K562 (cell line): ENCODE measurements around the gene FES. TPM values are rescaled to one million over a fixed set of nuclear protein-coding genes. Genes with fewer than 3 reads are reported as not detected.

Experiments
- NR2F6 ChIP-seq: fragments of 450-650 bp; formaldehyde crosslinking; IDR thresholded peaks from 2 replicates; pipeline ENCODE4 v1.4.0; 2020; ENCODE audit warnings: mild to moderate bottlenecking
- PURB ChIP-seq: sonication (generic); formaldehyde crosslinking; IDR thresholded peaks from 2 replicates; pipeline ENCODE4 v1.9.0; 2021; ENCODE audit warnings: low read depth, mild to moderate bottlenecking, missing genetic modification reagents
- RBM17 ChIP-seq: fragments of 200-400 bp; formaldehyde crosslinking; IDR thresholded peaks from 2 replicates; pipeline ENCODE4 v1.6.1; 2017; ENCODE audit warnings: low read depth, mild to moderate bottlenecking, low read length, borderline replicate concordance
- U2AF1 ChIP-seq: fragments of 200-400 bp; formaldehyde crosslinking; optimal IDR thresholded peaks from 2 replicates; pipeline ENCODE3; 2017; ENCODE audit warnings: mild to moderate bottlenecking, low read depth, low read length, moderate library complexity
- polyA plus RNA-seq, 8 experiments: library from polyadenylated mRNA; depleted of rRNA in 4 of 8; stranded (reverse) in 5 of 8; unstranded in 3 of 8; fragments of >200 nt; fragmentation: Nextera tagmentation in 2 of 8; fragmentation: Illumina TruSeq in 1 of 8; extraction: Ambion mirVana in 2 of 8; extraction: Trizol in 1 of 8; gene quantifications; 2 replicates each; pipeline versions ENCODE4 v1.2.1 to v1.2.3, GENCODE V29; 2011 to 2014; ENCODE audit warnings: inconsistent platforms in 1 of 8, missing spikeins in 1 of 8
- total RNA-seq, 7 experiments: library from RNA; depleted of rRNA in 6 of 7; stranded (reverse); fragments of >200 nt in 6 of 7; fragmentation: Illumina TruSeq in 2 of 7; extraction: Trizol in 2 of 7; gene quantifications; 2 replicates each; pipeline versions ENCODE4 v1.2.1 to v1.2.3, GENCODE V29; 2011 to 2021; ENCODE audit warnings: low replicate concordance in 1 of 7
- TF ChIP-seq, protein P1 (sequence below): sonication (generic); formaldehyde crosslinking; IDR thresholded peaks from 2 replicates; pipeline ENCODE4 v1.8.1; 2022; ENCODE audit warnings: missing genetic modification reagents
- TF ChIP-seq, protein P2 (sequence below): fragments of 250-450 bp; sonication (Bioruptor Pico); IDR thresholded peaks from 2 replicates; pipeline ENCODE4 v1.8.0; 2022; ENCODE audit warnings: inconsistent platforms
- TF ChIP-seq, protein P3 (sequence below): fragments of 150-350 bp; conservative IDR thresholded peaks from 2 replicates; pipeline ENCODE4 v1.6.1; 2014; ENCODE audit warnings: low read length
- TF ChIP-seq, protein P4 (sequence below): fragments of 450-650 bp; IDR thresholded peaks from 2 replicates; pipeline ENCODE4 v1.7.1; 2018; ENCODE audit warnings: mild to moderate bottlenecking, low read depth; ENCODE audit not compliant: partially characterized antibody
- TF ChIP-seq, protein P5 (sequence below), 2 experiments: IDR thresholded peaks; 2 replicates each; pipeline ENCODE4 v1.6.1; 2012; ENCODE audit warnings: improper control_type of control experiment in 2 of 2, low read depth in 2 of 2, low read length in 2 of 2, borderline replicate concordance in 1 of 2

FES gene
- total and polyA plus RNA-seq, 9 of the 15 experiments (the other 6 are each of a cell fraction or from before 2014, with no cell fraction given), result 0.38 to 2.6 (median 0.82) TPM

DNA sequence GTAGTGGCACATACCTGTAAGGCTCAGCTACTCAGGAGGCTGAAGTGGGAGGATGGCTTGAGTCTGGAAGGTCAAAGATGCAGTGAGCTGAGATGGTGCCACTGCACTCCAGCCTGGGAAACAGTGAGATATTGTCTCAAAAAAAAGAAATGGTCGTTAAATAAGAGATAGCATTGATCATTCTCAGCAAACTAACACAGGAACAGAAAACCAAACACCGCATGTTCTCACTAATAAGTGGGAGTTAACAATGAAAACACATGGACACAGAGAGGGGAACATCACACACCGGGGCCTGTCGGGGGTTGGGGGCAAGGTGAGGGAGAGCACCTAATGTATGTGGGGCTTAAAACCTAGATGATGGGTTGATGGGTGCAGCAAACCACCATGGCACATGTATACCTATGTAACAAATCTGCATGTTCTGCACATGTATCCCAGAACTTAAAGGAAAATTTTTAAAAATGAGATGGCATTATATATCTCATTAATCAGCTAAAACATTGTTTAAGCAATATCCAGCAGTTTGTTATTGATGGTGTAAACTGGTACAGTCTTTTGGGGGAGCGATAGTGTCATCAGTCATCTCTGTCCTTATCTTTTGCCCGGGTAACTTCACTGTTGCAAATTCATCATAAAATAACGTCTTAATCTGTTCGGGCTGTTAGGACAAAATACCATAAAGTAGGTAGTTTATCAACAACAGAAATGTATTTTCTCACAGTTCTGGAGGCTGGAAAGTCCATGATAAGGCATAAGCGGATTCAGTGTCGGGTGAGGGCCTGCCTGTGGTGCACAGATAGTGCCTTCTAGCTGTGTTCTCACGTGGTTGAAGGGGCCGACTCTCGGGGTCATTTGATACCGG lies 17.1 kb downstream of the FES start (continued):
- TF ChIP-seq, protein P1, sequence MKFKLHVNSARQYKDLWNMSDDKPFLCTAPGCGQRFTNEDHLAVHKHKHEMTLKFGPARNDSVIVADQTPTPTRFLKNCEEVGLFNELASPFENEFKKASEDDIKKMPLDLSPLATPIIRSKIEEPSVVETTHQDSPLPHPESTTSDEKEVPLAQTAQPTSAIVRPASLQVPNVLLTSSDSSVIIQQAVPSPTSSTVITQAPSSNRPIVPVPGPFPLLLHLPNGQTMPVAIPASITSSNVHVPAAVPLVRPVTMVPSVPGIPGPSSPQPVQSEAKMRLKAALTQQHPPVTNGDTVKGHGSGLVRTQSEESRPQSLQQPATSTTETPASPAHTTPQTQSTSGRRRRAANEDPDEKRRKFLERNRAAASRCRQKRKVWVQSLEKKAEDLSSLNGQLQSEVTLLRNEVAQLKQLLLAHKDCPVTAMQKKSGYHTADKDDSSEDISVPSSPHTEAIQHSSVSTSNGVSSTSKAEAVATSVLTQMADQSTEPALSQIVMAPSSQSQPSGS (CRISPR knock-in tag), result no peak
- no peak for TF ChIP-seq RBM17
- TF ChIP-seq, protein P2, sequence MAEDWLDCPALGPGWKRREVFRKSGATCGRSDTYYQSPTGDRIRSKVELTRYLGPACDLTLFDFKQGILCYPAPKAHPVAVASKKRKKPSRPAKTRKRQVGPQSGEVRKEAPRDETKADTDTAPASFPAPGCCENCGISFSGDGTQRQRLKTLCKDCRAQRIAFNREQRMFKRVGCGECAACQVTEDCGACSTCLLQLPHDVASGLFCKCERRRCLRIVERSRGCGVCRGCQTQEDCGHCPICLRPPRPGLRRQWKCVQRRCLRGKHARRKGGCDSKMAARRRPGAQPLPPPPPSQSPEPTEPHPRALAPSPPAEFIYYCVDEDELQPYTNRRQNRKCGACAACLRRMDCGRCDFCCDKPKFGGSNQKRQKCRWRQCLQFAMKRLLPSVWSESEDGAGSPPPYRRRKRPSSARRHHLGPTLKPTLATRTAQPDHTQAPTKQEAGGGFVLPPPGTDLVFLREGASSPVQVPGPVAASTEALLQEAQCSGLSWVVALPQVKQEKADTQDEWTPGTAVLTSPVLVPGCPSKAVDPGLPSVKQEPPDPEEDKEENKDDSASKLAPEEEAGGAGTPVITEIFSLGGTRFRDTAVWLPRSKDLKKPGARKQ, result no peak
- no peak for TF ChIP-seq NR2F6 (CRISPR knock-in tag)
- TF ChIP-seq, protein P3, sequence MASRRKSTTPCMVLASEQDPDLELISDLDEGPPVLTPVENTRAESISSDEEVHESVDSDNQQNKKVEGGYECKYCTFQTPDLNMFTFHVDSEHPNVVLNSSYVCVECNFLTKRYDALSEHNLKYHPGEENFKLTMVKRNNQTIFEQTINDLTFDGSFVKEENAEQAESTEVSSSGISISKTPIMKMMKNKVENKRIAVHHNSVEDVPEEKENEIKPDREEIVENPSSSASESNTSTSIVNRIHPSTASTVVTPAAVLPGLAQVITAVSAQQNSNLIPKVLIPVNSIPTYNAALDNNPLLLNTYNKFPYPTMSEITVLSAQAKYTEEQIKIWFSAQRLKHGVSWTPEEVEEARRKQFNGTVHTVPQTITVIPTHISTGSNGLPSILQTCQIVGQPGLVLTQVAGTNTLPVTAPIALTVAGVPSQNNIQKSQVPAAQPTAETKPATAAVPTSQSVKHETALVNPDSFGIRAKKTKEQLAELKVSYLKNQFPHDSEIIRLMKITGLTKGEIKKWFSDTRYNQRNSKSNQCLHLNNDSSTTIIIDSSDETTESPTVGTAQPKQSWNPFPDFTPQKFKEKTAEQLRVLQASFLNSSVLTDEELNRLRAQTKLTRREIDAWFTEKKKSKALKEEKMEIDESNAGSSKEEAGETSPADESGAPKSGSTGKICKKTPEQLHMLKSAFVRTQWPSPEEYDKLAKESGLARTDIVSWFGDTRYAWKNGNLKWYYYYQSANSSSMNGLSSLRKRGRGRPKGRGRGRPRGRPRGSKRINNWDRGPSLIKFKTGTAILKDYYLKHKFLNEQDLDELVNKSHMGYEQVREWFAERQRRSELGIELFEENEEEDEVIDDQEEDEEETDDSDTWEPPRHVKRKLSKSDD, result no peak
- TF ChIP-seq, protein P4, sequence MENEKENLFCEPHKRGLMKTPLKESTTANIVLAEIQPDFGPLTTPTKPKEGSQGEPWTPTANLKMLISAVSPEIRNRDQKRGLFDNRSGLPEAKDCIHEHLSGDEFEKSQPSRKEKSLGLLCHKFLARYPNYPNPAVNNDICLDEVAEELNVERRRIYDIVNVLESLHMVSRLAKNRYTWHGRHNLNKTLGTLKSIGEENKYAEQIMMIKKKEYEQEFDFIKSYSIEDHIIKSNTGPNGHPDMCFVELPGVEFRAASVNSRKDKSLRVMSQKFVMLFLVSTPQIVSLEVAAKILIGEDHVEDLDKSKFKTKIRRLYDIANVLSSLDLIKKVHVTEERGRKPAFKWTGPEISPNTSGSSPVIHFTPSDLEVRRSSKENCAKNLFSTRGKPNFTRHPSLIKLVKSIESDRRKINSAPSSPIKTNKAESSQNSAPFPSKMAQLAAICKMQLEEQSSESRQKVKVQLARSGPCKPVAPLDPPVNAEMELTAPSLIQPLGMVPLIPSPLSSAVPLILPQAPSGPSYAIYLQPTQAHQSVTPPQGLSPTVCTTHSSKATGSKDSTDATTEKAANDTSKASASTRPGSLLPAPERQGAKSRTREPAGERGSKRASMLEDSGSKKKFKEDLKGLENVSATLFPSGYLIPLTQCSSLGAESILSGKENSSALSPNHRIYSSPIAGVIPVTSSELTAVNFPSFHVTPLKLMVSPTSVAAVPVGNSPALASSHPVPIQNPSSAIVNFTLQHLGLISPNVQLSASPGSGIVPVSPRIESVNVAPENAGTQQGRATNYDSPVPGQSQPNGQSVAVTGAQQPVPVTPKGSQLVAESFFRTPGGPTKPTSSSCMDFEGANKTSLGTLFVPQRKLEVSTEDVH, result peak; percentile 63
- no peak for TF ChIP-seq U2AF1
- TF ChIP-seq, protein P5, sequence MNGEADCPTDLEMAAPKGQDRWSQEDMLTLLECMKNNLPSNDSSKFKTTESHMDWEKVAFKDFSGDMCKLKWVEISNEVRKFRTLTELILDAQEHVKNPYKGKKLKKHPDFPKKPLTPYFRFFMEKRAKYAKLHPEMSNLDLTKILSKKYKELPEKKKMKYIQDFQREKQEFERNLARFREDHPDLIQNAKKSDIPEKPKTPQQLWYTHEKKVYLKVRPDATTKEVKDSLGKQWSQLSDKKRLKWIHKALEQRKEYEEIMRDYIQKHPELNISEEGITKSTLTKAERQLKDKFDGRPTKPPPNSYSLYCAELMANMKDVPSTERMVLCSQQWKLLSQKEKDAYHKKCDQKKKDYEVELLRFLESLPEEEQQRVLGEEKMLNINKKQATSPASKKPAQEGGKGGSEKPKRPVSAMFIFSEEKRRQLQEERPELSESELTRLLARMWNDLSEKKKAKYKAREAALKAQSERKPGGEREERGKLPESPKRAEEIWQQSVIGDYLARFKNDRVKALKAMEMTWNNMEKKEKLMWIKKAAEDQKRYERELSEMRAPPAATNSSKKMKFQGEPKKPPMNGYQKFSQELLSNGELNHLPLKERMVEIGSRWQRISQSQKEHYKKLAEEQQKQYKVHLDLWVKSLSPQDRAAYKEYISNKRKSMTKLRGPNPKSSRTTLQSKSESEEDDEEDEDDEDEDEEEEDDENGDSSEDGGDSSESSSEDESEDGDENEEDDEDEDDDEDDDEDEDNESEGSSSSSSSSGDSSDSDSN (IDR thresholded peaks at IDR 0.05; ENCODE audit: borderline replicate concordance in 1 of 2, low read depth in 2 of 2, low read length in 2 of 2), result no peak
- no peak for TF ChIP-seq PURB (CRISPR knock-in tag)
